SU-DHL-6 (cell line): ENCODE measurements around the gene N4BP2.

ENCODE experiments used
- CTCF ChIP-seq: fragments of 200-600 bp; sonication (generic); IDR thresholded peaks from one replicate; pipeline ENCODE4 v1.5.1; 2017; ENCODE audit warnings: antibody characterized with exemption, mild to moderate bottlenecking, low read length, moderate library complexity; ENCODE audit not compliant: insufficient read depth, poor library complexity, severe bottlenecking
- EZH2phosphoT487 ChIP-seq: fragments of 200-600 bp; sonication (generic), shearing (Covaris generic); conservative IDR thresholded peaks from 2 replicates; pipeline ENCODE4 v1.6.1; 2018; ENCODE audit warnings: mild to moderate bottlenecking, antibody characterized with exemption, low read length, moderate library complexity, mixed read lengths

- TF ChIP-seq CTCF (no peak), EZH2phosphoT487 (no peak)
Observed at GRCh38 chr4:40177591-40177990, 120.9 kb downstream of the N4BP2 start.
